HG02759 (cell line): ENCODE measurements around the gene TRIM50.
"Not testable (repeated sequence)": the region's sequence is repeated elsewhere in the genome, so short reads cannot be mapped to it uniquely, and the experiment has no call there.

ENCODE experiments used
- ATAC-seq: cut with Tn5 transposase; IDR thresholded peaks from one replicate; pipeline ENCODE4 v1.9.1; 2021; ENCODE audit warnings: mild to moderate bottlenecking, moderate library complexity; ENCODE audit not compliant: unreplicated experiment

Gene TRIM50

DNA sequence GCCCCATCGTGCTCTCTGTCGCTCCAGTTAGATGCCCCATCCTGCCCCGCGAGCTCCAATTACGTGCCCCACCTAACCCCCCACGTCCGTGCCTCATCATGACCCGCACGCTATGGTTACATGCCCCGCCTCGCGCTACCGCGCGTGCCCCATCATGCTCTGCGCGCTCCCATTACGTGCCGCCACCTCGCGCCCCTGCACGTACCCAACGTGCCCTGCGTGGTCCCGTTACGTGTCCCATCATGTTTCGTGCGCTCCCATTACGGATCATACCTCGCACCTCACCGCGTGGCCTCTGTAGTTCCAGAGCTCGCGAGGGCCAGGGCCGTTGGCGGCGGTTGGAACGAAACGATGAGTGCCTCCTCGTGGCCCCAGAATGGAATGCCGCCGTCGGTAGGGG is at the start of gene TRIM50, which contains the start of gene FKBP6:
TSS of gene TRIM50 (minus strand) at position 161 of the 400 bp plus-strand sequence. CDS start 3,295 bp downstream, outside the sequence.
TSS of gene FKBP6 (plus strand) at position 240 of the 400 bp plus-strand sequence. CDS start 268 bp downstream, outside the sequence.
- ATAC-seq: not testable (repeated sequence)

DNA sequence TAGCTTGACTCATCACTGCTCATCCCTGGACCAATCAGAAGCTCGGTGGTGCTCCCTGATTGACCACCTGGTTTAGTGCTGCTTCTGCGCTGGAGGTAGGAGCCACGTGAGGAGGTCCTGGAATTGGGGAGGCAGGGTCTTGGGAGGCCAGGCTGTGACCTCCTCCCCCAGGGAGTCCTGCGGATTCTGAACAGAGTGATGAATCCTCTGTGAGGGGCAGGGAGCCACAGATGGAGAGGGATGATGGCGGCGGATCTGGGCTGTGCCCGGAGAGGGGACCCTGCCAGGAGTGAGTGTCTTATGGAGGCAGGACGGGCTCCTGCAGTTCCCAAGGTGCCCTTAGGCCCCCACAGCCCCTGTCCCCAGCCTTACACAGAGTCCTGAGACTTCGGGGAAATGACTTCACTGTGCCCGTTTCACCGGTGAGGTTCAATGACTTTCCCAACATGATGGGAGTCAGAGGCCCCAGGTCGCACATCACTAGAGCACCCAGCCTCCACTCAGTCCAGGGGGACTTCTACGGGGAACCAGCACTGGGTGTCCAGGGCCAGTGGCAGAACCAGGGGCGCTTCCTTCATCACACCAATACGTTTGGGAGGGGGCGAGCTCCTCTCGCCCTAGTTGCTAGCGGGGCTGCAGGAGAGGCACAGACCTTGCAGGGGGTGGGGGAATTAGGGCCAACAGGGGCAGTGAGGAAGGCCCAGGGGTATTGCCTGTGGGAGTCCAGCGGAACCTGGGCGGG is 49.0 kb upstream of the TRIM50 start:
- ATAC-seq: no peak

DNA sequence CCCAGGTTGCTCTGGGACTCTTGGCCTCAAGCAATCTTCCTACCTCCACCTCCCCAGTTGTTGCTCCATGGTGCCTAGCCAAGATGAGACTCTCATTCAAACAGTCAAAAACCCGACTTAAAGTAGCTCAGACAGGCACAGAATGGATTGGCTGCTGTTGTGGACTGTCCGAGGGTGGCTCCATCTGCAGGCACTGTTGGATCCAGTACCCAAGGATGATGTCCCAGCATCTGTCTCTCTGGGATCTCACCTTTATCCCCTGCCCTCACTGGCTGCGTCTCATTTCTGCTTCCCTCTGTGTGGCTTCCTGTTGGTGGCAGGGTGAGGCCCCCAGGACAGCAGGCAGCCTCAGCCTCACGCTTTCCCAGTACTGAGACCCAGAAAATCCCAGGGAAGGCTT is 48.4 kb upstream of the TRIM50 start:
- ATAC-seq: not testable (repeated sequence)

DNA sequence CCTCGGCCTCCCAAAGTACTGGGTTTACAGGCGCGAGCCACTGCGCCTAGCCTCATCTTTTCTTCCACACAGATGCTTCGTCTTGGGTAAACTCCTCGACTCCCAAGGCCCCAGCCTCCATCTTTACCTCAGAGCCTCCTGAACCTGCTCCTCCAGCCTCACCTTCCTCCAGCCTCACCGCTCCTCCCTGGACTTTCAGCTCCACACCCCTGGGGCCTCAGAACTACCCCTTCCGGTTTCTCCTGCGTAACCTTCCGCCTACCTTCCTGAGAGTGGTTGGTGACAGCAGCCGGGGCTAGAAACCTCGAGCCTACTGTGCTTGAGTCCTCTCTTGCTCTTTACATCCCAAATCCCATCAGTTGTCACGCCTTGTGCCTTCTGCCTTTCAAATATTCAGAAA is 45.9 kb upstream of the TRIM50 start:
- no peak for ATAC-seq

DNA sequence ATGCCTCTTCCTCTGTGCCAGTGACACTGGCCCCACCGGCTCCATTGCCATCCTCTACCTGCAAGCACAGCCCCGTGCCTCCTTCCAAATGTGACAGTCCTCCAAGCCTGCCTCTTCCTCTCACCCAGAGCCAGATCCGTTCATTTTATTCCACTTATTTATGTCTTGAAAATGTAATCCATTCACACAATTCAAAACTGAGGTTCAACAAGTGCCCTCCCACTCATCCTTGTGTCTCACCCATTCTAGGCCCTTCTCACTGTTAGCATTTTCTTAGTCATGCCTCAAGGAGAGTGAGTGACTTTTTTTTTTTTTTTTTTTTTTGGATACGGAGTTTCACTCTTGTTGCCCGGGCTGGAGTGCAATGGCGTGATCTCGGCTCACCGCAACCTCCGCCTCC is 41.7 kb upstream of the TRIM50 start:
- ATAC-seq: no peak

DNA sequence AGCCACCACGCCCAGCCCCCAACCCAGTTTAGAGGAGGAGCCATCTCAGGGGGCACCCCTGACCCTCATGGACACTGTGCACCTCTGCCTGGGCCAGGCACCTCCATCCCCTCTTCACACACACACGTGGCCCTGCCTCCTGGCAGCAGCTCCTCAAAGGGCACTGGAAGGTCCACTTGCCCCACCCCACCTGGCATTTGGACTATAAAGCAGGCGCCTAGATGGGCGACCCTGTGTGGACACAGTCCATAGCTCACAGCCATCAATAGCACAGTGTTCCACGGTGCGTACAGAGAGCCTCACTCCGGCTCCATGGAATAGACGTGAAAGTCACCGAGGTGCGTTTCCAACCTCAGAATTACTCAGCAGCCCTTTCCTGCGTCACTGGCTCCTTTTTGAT is 41.1 kb upstream of the TRIM50 start:
- ATAC-seq: no peak

DNA sequence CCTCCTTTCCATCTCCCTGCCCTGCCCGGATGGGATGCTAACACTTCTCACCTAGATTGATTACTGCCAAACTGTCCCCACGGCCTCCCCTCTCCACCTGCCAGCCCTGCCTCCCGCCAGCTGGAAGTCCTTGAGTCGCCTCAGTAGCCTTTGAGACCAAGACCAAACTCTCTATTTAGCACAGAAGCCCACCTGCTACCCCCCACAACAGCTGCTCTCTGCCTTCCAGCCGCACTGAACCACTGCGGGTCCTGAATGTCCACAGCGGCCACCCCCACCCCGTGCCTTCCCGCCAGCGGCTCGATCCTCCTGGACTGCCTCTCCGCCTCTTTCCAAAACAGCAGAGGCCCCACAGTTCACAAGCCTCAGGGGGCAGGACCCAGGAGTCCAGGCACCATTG is 39.1 kb upstream of the TRIM50 start:
- ATAC-seq: no peak

DNA sequence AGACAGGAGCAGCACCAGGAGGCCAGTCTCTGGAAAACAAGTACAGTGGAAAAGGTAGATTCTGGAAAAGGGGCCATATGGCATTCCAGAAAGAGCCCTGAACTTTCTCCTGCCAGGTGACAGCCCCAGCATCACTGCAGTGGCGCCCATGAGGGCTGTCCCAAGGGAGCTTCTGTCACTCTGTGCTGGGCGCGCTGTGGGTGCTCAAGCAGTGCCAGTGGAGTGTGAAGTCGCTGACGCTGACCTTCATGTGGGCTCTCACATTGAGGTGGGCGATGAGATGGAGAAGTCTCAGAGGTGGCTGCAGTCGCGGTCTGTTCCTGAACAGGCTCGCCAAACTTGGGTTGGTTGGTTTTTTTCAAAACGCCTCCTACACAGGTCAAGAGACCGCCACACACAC is 38.2 kb upstream of the TRIM50 start:
- ATAC-seq: no peak

DNA sequence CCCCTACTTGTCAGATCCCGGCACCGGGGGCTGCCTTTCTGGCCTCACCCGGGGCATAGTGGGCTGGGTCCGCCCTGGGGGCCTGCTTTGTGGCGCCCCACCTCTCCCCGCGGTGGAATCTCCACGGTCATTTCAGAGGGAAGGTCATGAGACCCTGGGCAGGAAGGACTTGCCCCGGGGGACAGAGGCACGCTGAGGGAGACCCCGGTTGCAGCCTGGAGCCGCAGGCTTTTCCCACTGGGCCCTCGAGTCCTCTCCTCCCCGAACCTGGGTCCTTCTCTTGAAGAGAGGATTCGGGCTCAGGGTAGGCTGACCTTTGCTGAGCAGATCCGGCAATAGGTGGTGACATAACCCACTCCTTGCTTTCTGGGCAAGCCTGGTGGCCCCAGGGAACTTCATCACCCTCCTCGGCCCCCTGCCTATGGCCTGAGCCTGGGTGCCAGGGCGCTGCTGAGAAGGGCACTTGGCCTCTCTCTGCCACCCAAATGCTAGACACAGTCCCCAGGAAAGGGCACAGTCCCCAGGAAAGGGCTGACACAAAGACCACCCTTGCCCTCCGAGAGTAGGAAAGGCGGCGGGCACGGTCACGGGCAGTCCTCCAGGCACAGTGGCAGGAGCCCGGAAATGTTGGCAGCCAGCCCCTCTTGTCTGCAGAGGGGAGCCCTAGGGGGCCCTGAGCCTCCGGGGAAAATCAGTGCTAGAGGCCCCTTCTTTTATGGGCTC is 36.3 kb upstream of the TRIM50 start:
- ATAC-seq: no peak

DNA sequence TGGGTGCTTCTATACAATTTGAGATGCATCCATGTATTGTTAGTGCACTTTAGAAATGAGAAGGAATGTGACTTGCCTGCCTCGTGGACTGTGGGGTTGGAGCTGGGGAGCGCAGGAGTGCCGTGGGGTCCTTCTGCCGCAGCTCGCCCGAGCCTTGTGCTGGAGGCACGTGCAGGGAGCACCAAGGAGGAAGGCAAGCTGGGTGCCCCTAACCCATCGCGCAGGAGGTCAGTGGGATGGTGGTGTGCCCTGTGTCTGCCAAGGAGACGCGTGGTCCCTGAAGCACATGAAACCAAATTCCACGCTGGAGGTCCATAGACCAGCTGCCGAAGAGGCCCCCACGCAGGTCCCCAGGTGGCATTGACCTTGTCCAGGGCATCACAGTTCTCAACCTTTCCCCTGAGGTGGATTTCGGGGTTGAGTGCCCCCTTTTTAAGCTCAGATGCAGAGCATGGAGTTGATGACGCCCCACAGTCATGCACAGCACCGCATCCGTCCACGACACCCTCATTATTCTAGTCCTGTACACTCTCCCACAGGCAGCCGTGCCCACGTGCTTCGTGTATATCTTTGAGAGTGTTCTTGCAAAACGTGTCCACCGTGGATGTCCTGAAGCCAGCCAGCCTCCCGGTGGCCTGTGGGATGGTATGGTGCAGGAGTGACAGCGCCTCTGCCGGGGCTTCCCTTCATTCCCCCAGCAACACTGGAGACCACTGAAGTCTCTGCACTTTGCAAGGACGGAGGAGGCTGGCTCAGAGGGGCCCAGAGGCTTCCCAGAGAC is 35.5 kb upstream of the TRIM50 start:
- ATAC-seq: no peak

DNA sequence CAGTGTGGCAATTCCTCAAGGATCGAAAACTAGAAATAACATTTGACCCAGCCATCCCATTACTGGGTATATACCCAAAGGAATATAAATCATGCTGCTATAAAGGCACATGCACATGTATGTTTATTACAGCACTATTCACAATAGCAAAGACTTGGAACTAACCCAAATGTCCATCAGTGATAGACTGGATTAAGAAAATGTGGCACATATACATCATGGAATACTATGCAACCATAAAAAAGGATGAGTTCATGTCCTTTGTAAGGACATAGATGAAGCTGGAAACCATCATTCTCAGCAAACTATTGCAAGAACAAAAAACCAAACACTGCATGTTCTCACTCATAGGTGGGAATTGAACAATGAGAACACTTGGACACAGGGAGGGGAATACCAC is 32.7 kb upstream of the TRIM50 start:
- ATAC-seq: not testable (repeated sequence)

DNA sequence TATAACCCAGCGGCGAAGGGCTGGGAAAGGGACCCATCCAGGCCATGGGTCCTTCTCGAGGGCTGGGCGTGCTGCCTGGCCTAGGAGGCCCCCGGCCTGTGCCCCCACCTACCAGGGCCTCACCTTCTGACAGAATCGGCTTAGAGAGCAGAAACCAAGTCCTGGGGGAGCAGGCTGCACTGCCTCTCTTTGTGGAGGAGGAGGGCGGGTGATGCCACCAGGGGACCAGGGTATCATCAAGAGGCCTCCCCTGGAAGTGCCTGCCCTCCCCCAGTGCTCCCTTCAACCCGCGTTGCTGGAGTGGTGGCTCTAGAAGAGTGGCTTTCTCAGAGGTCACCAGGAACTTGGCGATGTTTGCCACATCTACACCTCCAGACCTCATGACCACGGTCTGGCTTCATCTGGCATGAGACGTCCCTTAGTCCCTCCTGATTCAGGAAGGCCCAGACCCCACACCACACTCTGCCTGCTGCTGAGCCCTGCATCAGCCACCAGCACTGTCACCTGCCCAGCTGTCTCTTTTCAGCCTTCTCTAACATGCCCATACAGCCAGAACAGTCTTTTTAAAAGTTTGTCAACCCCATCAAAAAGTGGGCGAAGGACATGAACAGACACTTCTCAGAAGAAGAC is 32.0 kb upstream of the TRIM50 start:
- ATAC-seq: no peak

DNA sequence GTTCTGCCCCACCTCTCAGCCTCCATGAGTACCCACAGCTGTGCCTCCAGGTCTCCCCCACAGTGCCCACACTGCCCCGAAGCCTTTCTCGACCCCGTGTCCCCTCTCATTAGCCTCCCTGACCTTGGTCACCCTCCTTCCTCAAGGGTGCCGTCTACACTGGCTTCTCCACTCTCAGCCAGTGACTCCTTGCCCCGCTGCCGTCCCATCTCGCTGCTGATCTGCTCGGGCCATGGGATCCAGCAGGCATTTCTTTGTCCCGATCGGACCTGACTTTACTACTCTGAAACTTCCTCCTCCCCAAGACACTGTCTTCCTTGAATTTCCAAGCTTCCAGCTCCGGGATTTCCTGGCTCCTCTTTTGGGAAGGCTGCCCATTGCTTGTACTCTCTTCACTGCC is 31.4 kb upstream of the TRIM50 start:
- ATAC-seq: no peak

DNA sequence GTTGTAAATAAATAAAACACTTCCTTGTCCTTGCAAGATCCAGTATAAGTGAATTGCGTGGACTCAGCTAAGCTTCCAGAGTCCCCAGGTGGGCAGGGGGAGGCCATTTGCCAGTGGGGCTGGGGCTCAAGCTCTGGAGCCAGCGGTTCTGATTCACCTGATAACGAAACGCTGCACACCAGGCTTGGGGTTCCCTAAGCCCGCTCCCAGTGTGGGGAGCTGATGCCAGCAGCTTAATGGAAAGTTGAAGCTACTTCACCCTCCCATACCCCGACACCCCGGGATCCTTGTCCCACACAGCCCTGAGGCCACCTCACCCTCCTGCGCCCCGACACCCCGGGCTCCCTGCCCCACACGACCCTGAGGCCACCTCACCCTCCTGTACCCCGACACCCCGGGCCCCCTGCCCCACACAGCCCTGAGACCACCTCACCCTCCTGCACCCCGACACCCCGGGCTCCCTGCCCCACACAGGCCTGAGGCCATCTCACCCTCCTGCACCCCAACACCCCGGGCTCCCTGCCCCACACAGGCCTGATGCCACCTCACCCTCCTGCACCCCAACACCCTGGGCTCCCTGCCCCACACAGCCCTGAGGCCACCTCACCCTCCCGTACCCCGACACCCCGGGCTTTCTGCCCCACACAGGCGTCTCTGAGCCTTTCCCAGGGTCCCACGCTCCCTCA is 30.9 kb upstream of the TRIM50 start:
- no peak for ATAC-seq

DNA sequence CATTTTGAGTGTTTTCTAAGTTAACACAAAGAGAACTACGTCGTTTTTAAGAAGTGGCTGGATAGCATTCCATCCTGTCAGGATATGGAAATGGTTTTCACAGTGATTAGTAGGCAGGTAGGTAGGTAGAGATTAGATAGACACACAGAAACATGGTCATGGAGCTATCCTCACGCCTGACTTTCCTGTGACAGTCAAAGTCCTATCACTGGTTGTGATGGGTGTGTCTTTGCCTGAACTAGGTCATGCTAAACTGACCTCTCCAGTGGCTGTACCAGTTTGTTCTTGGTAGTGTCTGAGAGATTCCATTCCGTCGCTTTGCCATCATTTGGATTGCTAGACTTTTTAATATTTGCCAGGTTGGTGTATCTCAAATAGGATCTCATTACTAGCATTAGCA is 28.3 kb upstream of the TRIM50 start:
- ATAC-seq: no peak

DNA sequence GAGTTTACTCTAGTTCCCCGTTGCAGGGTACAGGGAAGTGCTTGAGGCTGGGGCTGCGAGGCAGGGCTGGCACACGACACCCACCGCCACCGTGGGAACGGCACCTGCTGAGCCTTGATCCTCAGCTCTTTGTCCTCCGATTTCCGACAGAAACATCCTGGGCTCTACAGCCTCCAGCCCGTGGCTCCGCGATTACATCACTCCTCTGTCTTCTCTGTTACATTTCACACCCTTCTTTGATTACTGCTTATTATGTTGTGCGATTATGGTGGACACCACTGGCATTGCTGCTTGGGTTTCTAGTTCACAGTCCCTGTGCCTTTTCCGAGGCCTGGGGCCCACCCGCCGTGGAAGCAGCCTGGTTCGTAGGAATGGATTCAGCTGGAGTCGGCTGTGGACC is 26.9 kb upstream of the TRIM50 start:
- ATAC-seq: no peak

DNA sequence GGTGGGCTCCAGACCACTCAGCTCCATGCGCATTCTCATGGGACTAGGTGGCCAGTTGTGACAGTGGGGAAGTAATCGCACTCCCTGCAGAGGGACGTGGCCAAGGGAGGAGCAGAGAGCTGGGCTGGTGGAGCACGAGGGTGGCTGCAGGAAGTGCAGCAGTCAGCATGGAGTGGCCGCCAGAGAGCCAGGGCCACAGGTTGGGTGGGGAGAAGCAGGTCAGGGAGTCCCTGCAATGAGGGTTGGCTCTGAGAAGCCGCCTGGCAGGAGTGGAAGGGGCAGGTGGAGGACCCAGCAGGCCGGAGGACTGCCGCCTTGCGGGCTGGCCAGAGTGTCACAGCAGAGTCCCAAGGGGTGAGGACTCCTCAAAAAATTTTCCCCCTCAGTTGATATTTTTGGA is 26.3 kb upstream of the TRIM50 start:
- ATAC-seq: no peak

DNA sequence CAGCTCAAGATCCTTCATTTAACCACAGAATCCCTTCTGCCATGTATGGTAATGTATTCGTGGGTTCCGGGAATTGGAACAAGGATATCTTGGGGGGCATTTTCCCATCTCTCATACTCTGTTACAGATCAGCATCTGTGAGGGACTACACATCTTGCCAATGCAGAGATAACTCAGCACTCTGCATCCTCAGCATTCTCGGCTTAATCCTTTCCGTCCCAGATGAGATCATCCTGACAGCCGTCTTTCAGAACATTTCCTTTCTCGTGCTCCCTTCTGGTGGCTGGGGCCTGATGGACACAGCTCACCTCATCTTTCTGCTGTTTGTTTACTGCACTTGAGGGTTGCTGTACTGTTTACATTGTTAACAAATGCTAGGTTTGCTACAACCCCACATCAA is 25.4 kb upstream of the TRIM50 start:
- no peak for ATAC-seq

DNA sequence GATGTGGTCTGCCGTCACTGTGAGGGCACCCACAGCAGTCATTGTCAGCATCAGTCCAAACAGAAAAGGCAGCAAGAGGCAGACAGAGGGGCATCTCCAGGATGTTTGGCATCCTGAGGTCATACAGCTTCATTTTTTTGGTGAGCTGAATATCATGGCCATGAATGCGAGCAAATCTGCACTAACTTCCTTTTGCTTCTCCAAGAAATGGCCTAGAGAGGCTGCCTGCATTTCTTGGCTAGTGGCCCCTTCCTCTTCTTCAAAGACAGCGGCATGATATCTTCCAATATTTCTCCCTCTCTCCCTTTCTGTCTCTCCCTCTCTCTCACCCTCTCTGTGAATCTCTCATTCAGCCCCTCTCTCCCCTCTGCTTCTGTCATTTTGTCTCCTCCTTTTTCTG is 24.9 kb upstream of the TRIM50 start:
- ATAC-seq: no peak

DNA sequence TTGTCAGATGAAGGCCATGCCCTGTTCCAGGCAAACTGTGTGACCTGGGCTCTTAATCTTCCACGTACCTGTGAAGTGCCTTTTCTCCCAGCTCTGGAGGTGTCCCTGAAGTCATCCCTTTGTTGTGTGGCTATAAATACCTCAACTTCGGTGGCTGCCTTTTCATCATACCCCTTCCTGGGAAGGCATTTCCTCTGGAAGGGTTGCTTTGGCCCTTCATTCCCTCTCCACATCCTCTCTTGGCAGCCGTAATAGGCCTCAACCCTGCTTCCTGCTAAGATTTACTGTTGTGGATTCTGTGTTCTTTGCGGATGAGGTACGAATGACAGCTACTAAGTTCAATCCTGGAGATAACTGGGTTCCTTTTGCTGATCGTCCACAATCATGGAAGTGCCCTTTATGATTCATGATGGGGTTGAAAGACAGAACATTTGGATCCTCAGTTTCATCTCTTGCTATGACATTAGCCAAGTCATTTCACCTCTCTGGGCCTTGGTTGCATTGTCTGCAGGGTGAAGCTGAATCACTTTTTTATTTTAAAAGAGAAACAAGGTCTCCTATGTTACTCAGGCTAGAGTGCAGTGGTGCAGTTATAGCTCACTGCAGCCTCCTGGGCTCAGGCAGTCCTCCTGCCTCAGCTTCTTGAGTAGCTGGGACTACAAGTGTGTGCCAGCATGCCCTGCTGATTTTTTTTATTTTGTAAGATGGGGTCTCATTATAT is 23.7 kb upstream of the TRIM50 start:
- ATAC-seq: no peak
